ENCODE data around the gene GALNT6.
"Not testable (repeated sequence)": the region's sequence is repeated elsewhere in the genome, so short reads cannot be mapped to it uniquely, and the experiment has no call there.

GALNT6 gene

DNA sequence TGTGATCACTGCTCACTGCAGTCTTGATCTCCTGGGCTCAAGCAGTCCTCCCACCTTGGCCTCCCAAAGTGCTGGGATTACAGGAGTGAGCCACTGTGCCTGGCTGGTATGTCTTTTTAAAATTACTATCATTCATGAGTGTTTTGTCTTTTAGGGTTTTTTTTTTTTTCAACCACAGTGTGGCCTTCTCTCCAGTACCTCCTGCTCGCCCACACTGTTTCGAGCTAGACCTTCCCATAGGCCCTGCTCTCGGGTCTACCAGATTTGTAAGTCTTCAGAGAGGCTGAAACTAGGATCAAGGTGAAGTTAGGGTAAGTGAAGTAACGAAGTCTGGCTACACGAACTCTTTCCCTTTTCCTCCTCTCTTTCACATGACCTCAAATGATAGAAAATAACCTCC is 68.8 kb downstream of the GALNT6 start:
- no peak for DNase-seq

DNA sequence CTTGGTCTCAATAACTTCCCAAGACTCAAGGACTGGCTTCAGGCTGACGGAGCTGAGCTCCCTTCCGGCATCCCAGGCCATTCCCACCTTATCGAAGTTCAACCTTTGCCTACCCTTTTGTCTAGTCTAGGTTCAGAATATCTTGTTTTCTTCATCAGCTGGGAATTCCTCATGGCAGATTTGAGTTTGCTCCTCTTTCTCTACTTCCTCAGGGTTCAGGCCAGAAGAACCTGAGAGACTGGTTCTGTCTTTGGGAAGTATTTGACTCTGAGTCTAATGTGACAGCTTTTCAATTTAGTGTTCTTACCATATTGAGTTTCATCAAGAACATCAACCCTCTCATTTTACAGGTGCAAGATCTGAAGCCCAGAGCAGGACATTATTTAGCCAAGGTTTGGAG is 69.3 kb downstream of the GALNT6 start:
- no peak for DNase-seq

DNA sequence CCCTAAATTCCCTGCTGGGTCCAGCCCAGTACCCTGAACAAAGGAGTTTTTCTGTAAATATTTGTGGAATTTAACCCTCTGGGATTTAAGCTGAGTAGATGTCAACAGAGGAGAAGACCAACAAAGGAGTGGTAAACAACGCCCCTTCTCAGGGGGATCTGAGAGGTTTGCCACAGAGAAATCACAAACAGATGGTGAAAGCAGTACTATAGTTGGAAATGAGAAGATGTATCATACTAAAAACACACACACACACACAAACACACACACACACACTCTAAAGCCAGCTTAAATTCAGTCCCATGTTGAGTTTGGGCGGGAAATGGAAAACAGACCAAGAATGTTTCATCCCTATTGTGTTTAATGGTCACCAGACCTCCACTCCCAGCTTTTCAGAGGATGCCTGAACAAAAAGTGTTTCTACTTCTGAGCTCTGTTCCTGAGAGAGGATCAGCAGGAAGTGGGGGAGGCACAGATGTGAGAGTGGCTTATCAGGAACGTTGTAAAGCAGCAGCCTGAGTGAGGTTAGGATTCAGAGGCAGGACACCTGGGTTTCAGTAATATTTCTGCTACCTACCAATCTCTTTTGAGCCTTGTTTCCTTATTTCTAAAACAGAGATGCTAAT is 70.4 kb downstream of the GALNT6 start:
- DNase-seq: no peak

DNA sequence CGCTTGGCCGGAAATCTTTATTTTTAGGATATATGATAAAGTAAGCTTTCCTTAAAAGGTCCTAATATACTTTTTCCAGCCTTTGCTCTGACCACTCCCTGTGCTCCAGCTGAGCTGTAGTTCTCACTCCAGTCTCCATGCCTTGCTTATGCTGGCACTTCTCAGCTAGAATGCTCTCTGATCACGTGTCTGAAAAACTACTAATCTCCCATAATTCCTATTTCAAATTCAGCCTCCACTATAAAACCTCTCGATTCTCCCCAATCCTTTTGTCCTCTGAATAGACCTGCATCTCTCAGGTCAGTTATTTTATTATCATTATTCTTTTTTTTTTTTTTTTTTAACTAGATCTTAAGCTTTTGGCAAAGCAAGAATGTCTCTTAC is 70.9 kb downstream of the GALNT6 start:
- no peak for DNase-seq

DNA sequence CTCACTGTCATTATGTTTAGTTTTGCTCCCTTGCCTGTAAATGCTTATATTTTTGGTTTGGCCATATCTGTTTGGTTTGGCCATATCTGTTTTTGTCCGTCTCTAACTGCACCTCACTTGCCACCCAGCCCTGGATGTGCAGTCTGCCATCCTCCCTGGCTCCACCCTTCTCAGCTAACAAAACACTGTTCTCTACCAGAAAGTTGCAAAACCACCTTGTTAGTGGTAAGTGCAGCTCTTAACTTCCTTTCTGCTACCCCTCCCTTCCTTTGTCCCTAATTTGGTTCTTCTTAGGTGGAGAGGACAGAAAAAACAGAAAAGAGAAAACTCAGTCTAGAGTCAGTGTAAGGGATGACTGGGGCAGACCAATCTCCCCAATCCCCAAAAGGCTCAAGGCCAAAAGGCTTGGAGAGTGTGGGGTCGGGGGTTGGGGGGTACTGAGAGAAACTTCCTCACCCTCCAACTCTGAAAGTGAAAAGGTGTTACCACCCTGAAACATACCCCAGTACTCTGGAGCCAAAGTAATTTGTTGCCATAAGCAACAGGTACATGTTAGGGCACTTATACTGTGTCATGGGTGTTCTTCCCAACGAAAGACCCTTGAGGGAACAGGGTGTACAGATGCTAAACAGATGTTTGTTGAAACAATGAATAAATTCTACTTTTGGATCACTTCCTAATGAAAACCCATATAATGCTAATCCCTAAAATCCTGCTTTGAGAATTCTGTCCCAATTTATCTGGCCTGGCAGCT is 72.2 kb downstream of the GALNT6 start:
- DNase-seq: no peak

DNA sequence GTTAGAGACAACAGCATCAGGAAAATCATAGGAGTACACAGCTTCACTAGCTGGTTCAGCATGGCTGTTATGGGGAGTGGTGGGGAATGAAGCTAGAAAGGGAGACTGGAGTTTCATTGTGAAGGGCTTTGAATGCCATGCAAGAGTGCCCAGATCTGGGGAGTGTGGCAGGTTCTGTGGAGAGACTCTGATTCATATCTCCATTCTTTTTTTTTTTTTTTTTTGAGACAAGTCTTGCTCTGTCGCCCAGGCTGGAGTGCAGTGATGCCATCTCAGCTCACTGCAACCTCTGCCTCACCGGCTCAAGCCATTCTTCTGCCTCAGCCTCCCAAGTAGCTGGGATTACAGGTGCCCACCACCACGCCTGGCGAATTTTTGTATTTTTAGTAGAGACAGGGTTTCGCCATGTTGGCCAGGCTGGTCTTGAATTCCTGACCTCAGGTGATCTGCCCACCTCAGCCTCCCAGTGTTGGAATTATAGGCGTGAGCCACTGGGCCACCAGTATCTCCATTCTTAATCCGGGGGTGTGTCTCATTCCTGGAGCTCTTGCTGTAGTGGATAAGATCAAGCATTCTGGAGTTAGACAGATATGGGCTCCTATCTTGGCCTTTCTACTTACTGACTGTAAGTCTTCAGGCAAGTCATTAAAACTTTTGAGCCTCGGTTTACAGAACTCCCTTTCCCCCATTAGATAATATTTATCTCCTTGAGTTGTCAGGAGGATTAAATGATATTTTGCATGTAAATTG is 73.0 kb downstream of the GALNT6 start:
- DNase-seq: not testable (repeated sequence)

DNA sequence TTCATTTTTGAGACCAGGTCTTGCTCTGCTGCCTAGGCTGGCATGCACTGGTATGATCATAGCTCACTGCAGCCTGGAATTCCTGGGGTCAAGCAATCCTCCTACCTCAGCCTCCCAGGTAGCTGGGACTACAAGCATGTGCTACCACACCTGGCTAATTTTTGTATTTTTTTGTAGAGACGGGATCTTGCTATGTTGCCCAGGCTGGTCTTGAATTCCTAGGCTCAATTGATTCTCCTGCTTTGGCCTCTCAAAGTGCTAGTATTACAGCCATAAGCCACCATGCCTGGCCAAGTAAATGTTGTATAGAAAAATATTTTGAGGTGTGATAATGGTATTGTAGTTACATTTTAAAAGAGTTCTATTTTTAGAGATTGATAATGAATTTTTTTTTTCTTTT is 79.8 kb downstream of the GALNT6 start:
- no peak for DNase-seq

DNA sequence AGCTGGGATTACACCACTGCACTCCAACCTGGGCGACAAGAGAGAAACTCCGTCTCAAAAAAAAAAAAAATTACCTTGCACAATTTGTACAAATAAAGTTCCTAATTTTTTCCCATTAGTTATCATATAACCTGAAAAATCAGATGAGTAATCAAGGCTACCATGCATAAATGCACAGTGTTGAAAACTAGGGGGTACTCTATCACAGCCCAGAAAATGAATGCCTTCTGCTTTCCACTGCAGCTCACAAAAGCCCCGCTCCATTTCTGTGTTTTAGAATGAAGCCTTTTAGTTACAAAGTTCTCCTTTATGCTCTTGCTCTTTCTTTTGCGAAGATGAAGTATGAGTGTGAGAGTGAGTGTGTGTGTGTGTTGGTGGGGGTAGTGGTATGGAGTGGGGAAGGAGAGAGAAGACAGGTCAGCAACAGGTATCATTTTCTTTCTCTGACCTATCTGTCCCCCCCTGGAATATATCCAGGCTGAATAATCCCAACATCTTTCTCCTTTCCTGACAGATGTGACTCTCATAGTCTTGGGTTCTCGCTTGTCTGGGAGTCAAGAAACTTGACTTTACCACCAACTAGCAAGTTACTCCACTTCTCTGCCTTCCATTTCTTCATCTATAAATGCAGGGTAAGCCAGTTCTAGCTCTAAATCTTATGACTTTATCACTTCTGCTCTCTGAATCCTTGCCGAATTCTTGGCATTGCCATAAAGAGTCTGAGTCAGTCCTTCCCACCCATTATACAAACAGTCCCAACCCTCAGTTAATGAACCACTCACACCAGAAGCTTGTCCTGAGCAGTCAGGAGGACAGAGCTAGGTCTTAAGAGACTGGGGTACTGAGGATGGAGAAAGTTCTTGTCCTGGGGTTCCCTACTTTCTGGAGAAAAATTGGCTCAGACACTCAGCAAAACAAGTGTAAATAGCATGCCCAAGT is 83.3 kb downstream of the GALNT6 start:
- no peak for DNase-seq

DNA sequence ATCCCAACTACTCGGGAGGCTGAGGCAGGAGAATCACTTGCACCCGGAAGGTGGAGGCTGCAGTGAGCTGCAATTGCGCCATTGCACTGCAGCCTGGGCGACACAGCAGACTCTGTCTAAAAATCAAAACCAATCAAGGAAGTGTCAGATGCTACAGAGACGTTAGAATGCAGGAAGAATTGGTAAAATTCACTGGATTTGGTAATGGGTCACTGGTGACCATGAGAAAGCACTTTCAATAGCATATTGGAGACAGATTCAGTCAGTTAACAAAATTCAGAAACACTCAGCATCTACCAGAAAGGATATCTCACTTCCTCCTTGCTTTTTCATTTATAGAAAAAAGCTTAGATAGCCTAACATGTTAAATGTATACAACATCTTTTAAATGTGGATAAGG is 84.7 kb downstream of the GALNT6 start:
- DNase-seq: no peak

All from NCI-H526 (cell line).